Left colon (tissue), 2 donors: Measurements from ENCODE around the gene ATG2A. TPM values are rescaled to one million over a fixed set of nuclear protein-coding genes. Genes with fewer than 3 reads are reported as not detected.
A peak's percentile ranks its signal among the peaks of the same experiment; 100 is the strongest.
"Not testable (repeated sequence)": the region's sequence is repeated elsewhere in the genome, so short reads cannot be mapped to it uniquely, and the experiment has no call there.

Source experiments
- ATAC-seq: fragments of 200-7000 bp; cut with Tn5 transposase; one replicate; pipeline ENCODE4 v1.9.1; 2020; ENCODE audit warnings: mild to moderate bottlenecking, moderate library complexity
- DNase-seq, 2 donors: peaks; one replicate each; pipeline ENCODE4 v3.0.0-alpha.2; 2020
- intact Hi-C, 2 donors: fragments of 100-400 bp; cut with DNase I in 1 of 2; cut with micrococcal nuclease in 1 of 2; formaldehyde crosslinking; loops; one replicate each; pipeline versions ENCODE4 v1.11.2 to v1.14.0; 2022; cut with DNase I, micrococcal nuclease
- microRNA-seq, 2 donors: library from miRNA; unstranded; fragments of <30 nt; microRNA quantifications; one replicate each; pipeline versions ENCODE4 v1.1.0 to v1.2.0, GENCODE V29; 2020
- total RNA-seq, 2 donors: library from RNA; stranded (reverse); fragmentation: NEBNext Ultra II Directional; extraction: Animal tissue kit (Norgen Biotek cat#: 25700); gene quantifications; one replicate each; pipeline ENCODE4 v1.2.1, GENCODE V29; 2021
- donor health status: DM: no; HTN: no; CAD: no.
- donor health status: DM: yes; HTN: yes; CAD: no.

The ATG2A gene
- total RNA-seq, 2 donors from 2014 or later, result 25.3 to 43.4 TPM

GRCh38 chr11:64850979-64851567 is 65.9 kb downstream of the ATG2A start:
- DNase-seq (peak in 1 of 2 donors; percentile 52), ATAC-seq (no peak)
- intact Hi-C loops, result no loop called here

DNA sequence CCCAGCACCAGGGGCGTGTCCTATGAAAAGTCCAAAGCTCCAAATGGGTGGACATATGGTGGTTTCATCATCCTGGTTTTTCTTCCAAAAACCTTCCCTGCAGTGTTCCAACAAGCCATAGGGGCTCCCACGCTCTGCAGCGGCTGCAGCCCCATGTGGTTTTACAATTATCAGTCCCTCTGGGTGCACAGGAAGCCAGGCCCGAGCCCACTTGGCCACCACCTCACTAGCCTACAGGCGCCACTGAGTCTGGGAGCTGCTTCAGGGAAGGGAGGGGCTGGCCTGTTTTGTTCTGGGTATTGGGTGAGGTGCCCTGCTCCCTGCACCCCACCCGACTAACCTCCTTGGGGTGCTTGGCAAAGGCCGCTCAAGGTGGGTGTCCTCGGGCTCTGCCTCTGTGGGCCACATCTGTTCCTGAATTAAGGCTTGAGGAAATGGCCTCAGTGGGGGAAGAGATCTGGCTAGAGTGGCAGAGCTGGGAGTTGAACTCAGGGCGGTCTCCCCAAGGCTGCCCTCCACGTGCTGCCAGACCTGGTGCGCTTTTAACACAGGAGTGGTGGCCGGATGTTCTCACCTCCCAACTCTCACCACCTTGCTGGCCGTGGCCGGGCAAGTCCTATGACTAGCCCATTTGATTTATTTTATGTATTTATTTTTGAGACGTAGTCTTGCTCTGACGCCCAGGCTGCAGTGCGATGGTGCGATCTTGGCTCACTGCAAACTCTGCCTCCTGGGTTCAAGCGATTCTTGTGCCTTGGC is 67.2 kb downstream of the ATG2A start:
- no peak for ATAC-seq

DNA sequence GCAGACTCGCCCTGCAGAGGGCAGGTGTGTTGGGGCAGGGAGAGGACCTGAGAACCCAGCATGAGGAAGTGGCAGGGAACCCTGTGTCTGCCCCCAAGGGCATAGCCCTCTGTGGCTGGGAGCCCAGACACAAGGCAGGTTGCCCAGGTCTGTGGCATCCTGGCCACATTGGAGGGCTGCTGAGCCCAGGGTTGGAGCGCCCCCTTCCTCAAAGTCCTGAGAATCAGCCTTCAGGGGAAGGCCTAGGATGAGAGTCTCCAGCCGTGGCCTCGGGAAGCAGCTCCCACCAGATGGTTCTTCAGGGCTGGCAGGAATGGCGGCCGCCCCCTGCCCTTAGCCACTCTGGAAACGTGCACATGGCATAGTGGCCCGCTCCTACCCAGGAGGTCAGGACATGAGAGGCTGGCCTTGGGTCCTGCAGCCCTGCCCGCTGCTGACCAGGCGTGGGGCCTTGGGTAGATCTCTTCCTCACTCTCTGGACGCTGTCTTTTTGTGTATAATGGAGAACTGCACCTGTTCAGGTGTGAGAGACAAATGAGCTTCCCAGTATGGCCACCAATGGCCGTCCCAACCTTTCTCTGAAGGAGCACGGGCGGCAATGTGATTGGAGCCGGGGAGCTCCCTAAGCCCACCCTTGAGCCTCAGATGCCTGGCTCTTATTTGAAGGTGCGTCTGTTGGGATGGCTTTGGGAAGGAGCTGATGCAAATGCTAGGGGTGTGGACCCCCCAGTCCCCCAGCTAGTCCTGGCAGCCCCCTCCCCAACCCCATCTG is 68.0 kb downstream of the ATG2A start:
- intact Hi-C loops, result loop anchor here (2.0 to 5.0 kb wide), 2 partner anchors 38 to 43 kb away; no protein-coding TSS in a partner anchor
- peak; percentile 87 to 92 for DNase-seq

More for the DNA sequence above, 67.2 kb downstream of the ATG2A start:
- intact Hi-C loops, result loop anchor here (2.0 to 5.0 kb wide), 2 partner anchors 37 to 43 kb away; no protein-coding TSS in a partner anchor
- no peak for DNase-seq

GRCh38 chr11:64848214-64848825 is 68.7 kb downstream of the ATG2A start:
- DNase-seq (no peak), ATAC-seq (no peak)
- intact Hi-C loops, result loop anchor here (2.0 to 5.0 kb wide), 2 partner anchors 38 to 44 kb away; no protein-coding TSS in a partner anchor

More for the DNA sequence above, 68.0 kb downstream of the ATG2A start:
- peak; percentile 67 for ATAC-seq

- DNase-seq, result peak; percentile 92 to 96
- intact Hi-C loops, result loop anchor here (2.0 to 5.0 kb wide), 2 partner anchors 45 to 48 kb away; no protein-coding TSS in a partner anchor
- ATAC-seq, result peak; percentile 52
Measured at GRCh38 chr11:64846998-64847666, 69.9 kb downstream of the ATG2A start.

GRCh38 chr11:64845776-64846129 is 71.3 kb downstream of the ATG2A start:
- intact Hi-C loops, result loop anchor here (2.0 to 5.0 kb wide), 2 partner anchors 47 to 49 kb away; no protein-coding TSS in a partner anchor
- ATAC-seq, DNase-seq: not testable (repeated sequence)

- no peak for ATAC-seq
- peak in 1 of 2 donors; percentile 63 for DNase-seq
- intact Hi-C loops, result loop anchor here in 1 of 2 donors (5.0 kb wide), 1 partner anchor 47 kb away; no protein-coding TSS in a partner anchor
Measured at GRCh38 chr11:64845129-64845775, 71.8 kb downstream of the ATG2A start.

Small RNA genes lying within 50 kb of the gene (microRNA-seq; reads per million reads assigned to microRNA genes)
- gene MIR6749, result 0 reads per million in 2 donors
- gene MIR6750, result 1.1 to 1.4 reads per million in 2 donors

Other genes with a start within 250 kb of the ATG2A start
- 1 to 10 TPM; 3.6 to 5.3 TPM for gene NRXN2, start 194.0 kb downstream of the ATG2A start, total RNA-seq
- gene RASGRP2, start 173.1 kb downstream of the ATG2A start, total RNA-seq, result 1 to 10 TPM; 2.0 to 7.7 TPM
- 1 to 10 TPM in 1 of 2 donors, under 1 TPM in 1; 0.67 to 3.0 TPM for gene PYGM, start 157.2 kb downstream of the ATG2A start, total RNA-seq
- gene SF1, start 138.7 kb downstream of the ATG2A start, total RNA-seq, result 100 to 1,000 TPM; 201 to 216 TPM
- 10 to 100 TPM in 1 of 2 donors, 1 to 10 TPM in 1; 7.3 to 13.9 TPM for gene MAP4K2, start 114.0 kb downstream of the ATG2A start, total RNA-seq
- gene MEN1, start 106.7 kb downstream of the ATG2A start, total RNA-seq, result 10 to 100 TPM; 21.0 to 25.5 TPM
- gene CDC42BPG, start 72.6 kb downstream of the ATG2A start, total RNA-seq, result 10 to 100 TPM; 44.5 to 45.5 TPM
- gene EHD1, start 38.6 kb downstream of the ATG2A start, total RNA-seq, result 10 to 100 TPM; 76.1 to 91.5 TPM
- 10 to 100 TPM; 25.1 to 39.6 TPM for gene PPP2R5B, start 7.5 kb upstream of the ATG2A start, total RNA-seq
- not detected for gene GPHA2, start 18.7 kb upstream of the ATG2A start, total RNA-seq
- not detected for gene MAJIN, start 54.9 kb upstream of the ATG2A start, total RNA-seq
- 10 to 100 TPM; 17.4 to 17.6 TPM for gene BATF2, start 79.8 kb upstream of the ATG2A start, total RNA-seq
- gene ARL2, start 97.0 kb upstream of the ATG2A start, total RNA-seq, result 10 to 100 TPM; 59.1 to 60.3 TPM
- gene SNX15, start 110.2 kb upstream of the ATG2A start, total RNA-seq, result 10 to 100 TPM; 38.9 to 41.4 TPM
- 10 to 100 TPM; 11.1 to 11.6 TPM for gene SAC3D1, start 124.0 kb upstream of the ATG2A start, total RNA-seq
- gene NAALADL1, start 141.3 kb upstream of the ATG2A start, total RNA-seq, result 10 to 100 TPM in 1 of 2 donors, 1 to 10 TPM in 1; 7.8 to 34.1 TPM
- gene CDCA5, start 166.8 kb upstream of the ATG2A start, total RNA-seq, result 1 to 10 TPM; 3.0 to 7.3 TPM
- gene ZFPL1, start 167.0 kb upstream of the ATG2A start, total RNA-seq, result 10 to 100 TPM; 45.3 to 45.6 TPM
- gene VPS51, start 179.0 kb upstream of the ATG2A start, total RNA-seq, result 100 to 1,000 TPM; 174 to 186 TPM
- 10 to 100 TPM; 24.6 to 36.0 TPM for gene TM7SF2, start 194.7 kb upstream of the ATG2A start, total RNA-seq
- gene ZNHIT2, start 200.5 kb upstream of the ATG2A start, total RNA-seq, result 1 to 10 TPM; 7.3 to 9.7 TPM
- gene FAU, start 204.9 kb upstream of the ATG2A start, total RNA-seq, result 100 to 1,000 TPM; 701 to 737 TPM
- 10 to 100 TPM; 47.0 to 54.5 TPM for gene MRPL49, start 205.1 kb upstream of the ATG2A start, total RNA-seq
- 10 to 100 TPM; 64.5 to 70.4 TPM for gene SYVN1, start 217.3 kb upstream of the ATG2A start, total RNA-seq